Measurements from ENCODE around the gene DDX27.

Gene DDX27

DNA sequence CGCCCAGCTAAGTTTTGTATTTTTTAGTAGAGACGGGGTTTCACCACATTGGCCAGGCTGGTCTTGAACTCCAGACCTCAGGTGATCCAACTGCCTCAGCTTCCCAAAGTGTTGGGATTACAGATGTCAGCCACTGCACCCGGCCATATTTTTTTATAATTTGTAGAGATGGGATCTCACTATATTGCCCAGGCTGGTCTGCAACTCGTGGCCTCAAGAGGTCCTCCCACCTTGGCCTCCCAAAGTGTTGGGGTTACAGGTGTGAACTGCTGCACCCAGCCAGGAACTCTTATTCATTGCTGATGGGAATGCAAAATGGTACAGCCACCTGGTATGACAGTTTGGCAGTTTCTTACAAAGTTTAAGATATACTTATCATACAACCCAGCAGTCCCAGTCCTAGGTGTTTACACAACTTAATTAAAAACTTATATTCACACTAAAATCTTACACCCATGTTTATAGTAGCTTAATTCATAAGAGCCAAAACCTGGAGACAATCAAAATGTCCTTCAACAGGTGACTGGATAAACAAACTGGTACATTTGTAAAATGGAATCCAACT, 19.4 kb upstream of the DDX27 start:
- Histone ChIP-seq H3K27ac (ENCODE audit: low read depth, low read length) (no peak overlapping the region), H3K18ac (ENCODE audit: low read length) (no peak overlapping the region)
- WGBS (ENCODE audit: extremely low coverage, insufficient coverage, low lambda C conversion rate) = no CpG with 5 or more reads among the region's 4 CpGs

DNA sequence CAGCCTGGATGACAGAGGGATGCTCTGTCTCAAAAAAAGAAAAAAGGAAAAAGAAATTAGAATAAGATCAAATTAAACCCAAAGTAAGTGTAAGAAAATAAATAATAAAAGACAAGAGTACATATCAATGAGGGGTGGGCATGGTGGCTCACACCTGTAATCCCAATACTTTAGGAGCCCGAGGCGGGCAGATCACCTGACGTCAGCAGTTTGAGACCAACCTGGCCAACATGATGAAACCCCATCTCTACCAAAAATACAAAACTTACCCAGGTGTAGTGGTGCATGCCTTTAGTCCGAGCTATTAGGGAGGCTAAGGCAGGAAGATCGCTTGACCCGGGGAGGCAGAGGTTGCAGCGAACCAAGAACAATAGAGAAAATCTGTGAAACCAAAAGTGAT, 16.2 kb upstream of the DDX27 start:
- Histone ChIP-seq H3K9ac (ENCODE audit: low read length) (no peak overlapping the region), H2BK120ac (ENCODE audit: low read depth, low read length) (no peak overlapping the region), H3K18ac (ENCODE audit: low read length) (no peak overlapping the region), H3K36me3 (ENCODE audit: control insufficient read depth, insufficient read depth, low read length) (no peaks in the 10 kb centered on the region), H3K27ac (ENCODE audit: low read depth, low read length) (no peak overlapping the region), H2BK15ac (replicated peaks; ENCODE audit: low read depth) (no peak overlapping the region), H3K23ac (ENCODE audit: low read length) (no peak overlapping the region), H3K4me1 (ENCODE audit: control insufficient read depth, low read depth, low read length) (no peaks in the 10 kb centered on the region), H4K5ac (ENCODE audit: low read length) (no peak overlapping the region), H4K8ac (ENCODE audit: low read depth, low read length) (no peak overlapping the region), H2AK5ac (ENCODE audit: low read length) (no peak overlapping the region), H3K56ac (ENCODE audit: low read length) (no peak overlapping the region), H3K4me2 (ENCODE audit: low read length) (no peak overlapping the region), H3K79me1 (ENCODE audit: low read length) (no peaks in the 10 kb centered on the region), H3K27me3 (ENCODE audit: insufficient read depth, low read length, poor library complexity) (no peaks in the 10 kb centered on the region), H3K4ac (ENCODE audit: low read depth, low read length) (no peak overlapping the region), H3K79me2 (ENCODE audit: control insufficient read depth, insufficient read depth, low read length) (no peaks in the 10 kb centered on the region), H2BK5ac (ENCODE audit: low read length) (no peak overlapping the region), H3K4me3 (ENCODE audit: low read length) (no peak overlapping the region)
- no CpG with 5 or more reads among the region's 7 CpGs for WGBS (ENCODE audit: extremely low coverage, insufficient coverage, low lambda C conversion rate)
- no peak for DNase-seq

More for the DNA sequence above, 19.4 kb upstream of the DDX27 start:
- Histone ChIP-seq H3K9ac (ENCODE audit: low read length) (no peak overlapping the region), H3K27me3 (ENCODE audit: insufficient read depth, low read length, poor library complexity) (no peaks in the 10 kb centered on the region), H3K4me2 (ENCODE audit: low read length) (no peak overlapping the region), H3K4ac (ENCODE audit: low read depth, low read length) (no peak overlapping the region), H3K79me1 (ENCODE audit: low read length) (no peaks in the 10 kb centered on the region), H3K4me1 (ENCODE audit: control insufficient read depth, low read depth, low read length) (no peaks in the 10 kb centered on the region), H2BK15ac (replicated peaks; ENCODE audit: low read depth) (no peak overlapping the region), H3K36me3 (ENCODE audit: control insufficient read depth, insufficient read depth, low read length) (no peaks in the 10 kb centered on the region), H4K5ac (ENCODE audit: low read length) (no peak overlapping the region), H3K56ac (ENCODE audit: low read length) (no peak overlapping the region), H3K79me2 (ENCODE audit: control insufficient read depth, insufficient read depth, low read length) (no peaks in the 10 kb centered on the region), H2AK5ac (ENCODE audit: low read length) (no peak overlapping the region), H3K23ac (ENCODE audit: low read length) (no peak overlapping the region), H2BK120ac (ENCODE audit: low read depth, low read length) (no peak overlapping the region), H3K4me3 (ENCODE audit: low read length) (no peak overlapping the region), H4K8ac (ENCODE audit: low read depth, low read length) (no peak overlapping the region), H2BK5ac (ENCODE audit: low read length) (no peak overlapping the region)
- no peak for DNase-seq

DNA sequence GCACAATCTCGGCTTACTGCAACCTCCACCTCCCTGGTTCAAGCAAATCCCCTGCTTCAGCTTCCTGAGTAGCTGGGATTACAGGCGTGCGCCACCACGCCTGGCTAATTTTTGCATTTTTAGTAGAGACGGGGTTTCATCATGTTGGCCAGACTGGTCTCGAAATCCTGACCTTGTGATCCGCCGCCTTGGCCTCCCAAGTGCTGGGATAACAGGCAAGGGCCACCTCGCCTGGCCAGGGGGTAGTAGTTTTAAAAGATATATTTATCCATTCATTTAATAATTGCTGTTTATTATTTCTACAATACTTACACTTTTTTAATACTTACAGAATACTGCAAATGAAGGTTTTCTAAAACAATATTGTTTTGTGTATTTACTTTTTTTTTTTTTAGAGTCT, 15.5 kb upstream of the DDX27 start:
- no CpG with 5 or more reads among the region's 9 CpGs for WGBS (ENCODE audit: extremely low coverage, insufficient coverage, low lambda C conversion rate)

DNA sequence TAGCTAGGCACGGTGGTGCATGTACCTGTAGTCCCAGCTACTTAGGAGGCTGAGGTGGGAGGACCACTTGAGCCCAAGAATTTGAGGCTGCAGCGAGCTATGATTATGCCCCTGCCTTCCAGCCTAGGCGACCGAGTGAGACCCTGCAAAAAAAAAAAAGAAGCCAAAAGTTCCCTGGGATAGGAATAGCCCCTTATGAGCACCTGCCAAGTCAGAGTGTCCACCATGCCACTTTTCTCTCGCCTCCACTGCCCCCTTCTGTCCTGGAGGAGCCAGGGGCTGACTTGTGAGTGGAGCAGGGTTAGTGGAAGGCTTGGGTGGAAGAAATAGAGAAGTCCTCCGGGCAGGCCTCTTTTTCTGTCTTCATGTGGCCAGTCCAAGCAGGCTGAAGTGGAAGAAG, 12.1 kb upstream of the DDX27 start:
- no peak overlapping the region for H3K9ac ChIP-seq (ENCODE audit: low read length)
- no peak overlapping the region for H2BK15ac ChIP-seq (replicated peaks; ENCODE audit: low read depth)
- no peak overlapping the region for H3K4me2 ChIP-seq (ENCODE audit: low read length)
- peak; percentile 67 for DNase-seq
- H3K23ac ChIP-seq (ENCODE audit: low read length) = no peak overlapping the region
- no peaks in the 10 kb centered on the region for H3K79me1 ChIP-seq (ENCODE audit: low read length)
- no peaks in the 10 kb centered on the region for H3K4me1 ChIP-seq (ENCODE audit: control insufficient read depth, low read depth, low read length)
- H3K36me3 ChIP-seq (ENCODE audit: control insufficient read depth, insufficient read depth, low read length) = no peaks in the 10 kb centered on the region
- no peak overlapping the region for H3K18ac ChIP-seq (ENCODE audit: low read length)
- WGBS (ENCODE audit: extremely low coverage, insufficient coverage, low lambda C conversion rate) = no CpG with 5 or more reads among the region's 6 CpGs
- no peak overlapping the region for H3K27ac ChIP-seq (ENCODE audit: low read depth, low read length)
- H4K5ac ChIP-seq (ENCODE audit: low read length) = no peak overlapping the region
- H3K4me3 ChIP-seq (ENCODE audit: low read length) = no peak overlapping the region
- no peak overlapping the region for H2BK120ac ChIP-seq (ENCODE audit: low read depth, low read length)
- no peak overlapping the region for H2BK5ac ChIP-seq (ENCODE audit: low read length)
- no peak overlapping the region for H4K8ac ChIP-seq (ENCODE audit: low read depth, low read length)
- H3K27me3 ChIP-seq (ENCODE audit: insufficient read depth, low read length, poor library complexity) = no peaks in the 10 kb centered on the region
- H2AK5ac ChIP-seq (ENCODE audit: low read length) = no peak overlapping the region
- no peaks in the 10 kb centered on the region for H3K79me2 ChIP-seq (ENCODE audit: control insufficient read depth, insufficient read depth, low read length)
- H3K56ac ChIP-seq (ENCODE audit: low read length) = no peak overlapping the region
- H3K4ac ChIP-seq (ENCODE audit: low read depth, low read length) = no peak overlapping the region

More for the DNA sequence above, 15.5 kb upstream of the DDX27 start:
- Histone ChIP-seq H3K27me3 (ENCODE audit: insufficient read depth, low read length, poor library complexity) (no peaks in the 10 kb centered on the region), H4K8ac (ENCODE audit: low read depth, low read length) (no peak overlapping the region), H3K27ac (ENCODE audit: low read depth, low read length) (no peak overlapping the region), H3K4me3 (ENCODE audit: low read length) (no peak overlapping the region), H3K4ac (ENCODE audit: low read depth, low read length) (no peak overlapping the region), H3K56ac (ENCODE audit: low read length) (no peak overlapping the region), H3K4me1 (ENCODE audit: control insufficient read depth, low read depth, low read length) (no peaks in the 10 kb centered on the region), H3K79me2 (ENCODE audit: control insufficient read depth, insufficient read depth, low read length) (no peaks in the 10 kb centered on the region), H2BK5ac (ENCODE audit: low read length) (no peak overlapping the region), H3K4me2 (ENCODE audit: low read length) (no peak overlapping the region), H3K9ac (ENCODE audit: low read length) (no peak overlapping the region), H4K5ac (ENCODE audit: low read length) (no peak overlapping the region), H2BK15ac (replicated peaks; ENCODE audit: low read depth) (no peak overlapping the region), H3K36me3 (ENCODE audit: control insufficient read depth, insufficient read depth, low read length) (no peaks in the 10 kb centered on the region), H3K79me1 (ENCODE audit: low read length) (no peaks in the 10 kb centered on the region), H3K18ac (ENCODE audit: low read length) (no peak overlapping the region), H2AK5ac (ENCODE audit: low read length) (no peak overlapping the region), H3K23ac (ENCODE audit: low read length) (no peak overlapping the region), H2BK120ac (ENCODE audit: low read depth, low read length) (no peak overlapping the region)
- no peak for DNase-seq

DNA sequence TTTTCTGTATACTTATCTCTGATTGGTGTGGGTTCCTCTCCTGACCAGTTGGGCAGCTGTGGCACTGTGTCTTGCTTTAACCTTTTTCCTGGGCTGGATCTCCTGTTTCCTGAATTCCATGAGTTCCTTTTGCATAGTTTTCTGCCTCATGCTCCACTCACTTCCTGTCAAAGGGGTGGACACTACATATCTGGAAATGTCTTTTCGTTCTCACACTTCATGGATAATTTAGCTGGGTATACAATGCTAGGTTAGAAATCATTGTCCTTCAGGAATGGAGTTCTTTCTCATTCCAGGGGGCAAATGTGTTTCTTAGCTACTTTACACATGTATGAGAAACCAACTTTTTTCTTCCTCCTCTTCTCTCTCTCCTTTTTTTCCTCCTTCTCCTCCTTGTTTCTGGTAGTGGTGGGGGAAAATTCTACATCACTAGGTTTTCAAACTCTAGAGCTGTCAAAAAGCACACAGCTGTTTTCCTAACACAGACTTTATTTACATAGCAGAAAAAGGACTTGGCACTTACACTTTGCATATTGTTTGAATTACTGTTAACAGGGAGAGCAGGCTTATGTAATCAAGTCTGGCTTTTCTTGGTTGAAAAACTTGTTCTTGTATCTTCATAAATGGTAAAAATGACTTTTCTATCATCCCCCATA, 9.0 kb upstream of the DDX27 start:
- Histone ChIP-seq H3K18ac (ENCODE audit: low read length) (no peak overlapping the region), H3K79me2 (ENCODE audit: control insufficient read depth, insufficient read depth, low read length) (no peaks in the 10 kb centered on the region), H3K4ac (ENCODE audit: low read depth, low read length) (no peak overlapping the region), H2AK5ac (ENCODE audit: low read length) (no peak overlapping the region), H3K9ac (ENCODE audit: low read length) (no peak overlapping the region), H4K5ac (ENCODE audit: low read length) (no peak overlapping the region), H3K4me3 (ENCODE audit: low read length) (no peak overlapping the region), H2BK15ac (replicated peaks; ENCODE audit: low read depth) (no peak overlapping the region), H2BK120ac (ENCODE audit: low read depth, low read length) (no peak overlapping the region), H3K23ac (ENCODE audit: low read length) (no peak overlapping the region), H3K4me1 (ENCODE audit: control insufficient read depth, low read depth, low read length) (no peaks in the 10 kb centered on the region), H3K79me1 (ENCODE audit: low read length) (no peaks in the 10 kb centered on the region), H3K36me3 (ENCODE audit: control insufficient read depth, insufficient read depth, low read length) (no peaks in the 10 kb centered on the region), H3K56ac (ENCODE audit: low read length) (no peak overlapping the region), H2BK5ac (ENCODE audit: low read length) (no peak overlapping the region), H4K8ac (ENCODE audit: low read depth, low read length) (no peak overlapping the region), H3K27ac (ENCODE audit: low read depth, low read length) (no peak overlapping the region), H3K4me2 (ENCODE audit: low read length) (no peak overlapping the region), H3K27me3 (ENCODE audit: insufficient read depth, low read length, poor library complexity) (no peaks in the 10 kb centered on the region)
- WGBS (ENCODE audit: extremely low coverage, insufficient coverage, low lambda C conversion rate) = no CpG with 5 or more reads among the region's 1 CpG
- peak; percentile 25 for DNase-seq

DNA sequence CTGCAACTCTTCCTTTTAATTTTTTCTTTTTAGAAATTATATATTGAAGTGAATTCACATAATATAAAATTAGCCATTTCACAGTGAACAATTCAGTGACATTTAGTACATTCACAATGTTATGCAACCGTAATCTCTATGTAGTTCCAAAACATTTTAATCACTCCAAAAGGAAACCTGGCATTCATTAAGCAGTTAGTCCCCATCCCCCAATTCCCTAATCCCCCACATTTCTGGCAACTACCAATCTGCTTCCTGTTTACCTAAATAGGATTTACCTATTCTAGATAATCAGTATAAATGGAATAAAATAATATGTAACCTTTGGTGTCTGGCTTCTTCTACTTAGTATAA, 8.5 kb upstream of the DDX27 start:
- Histone ChIP-seq H3K36me3 (ENCODE audit: control insufficient read depth, insufficient read depth, low read length) (no peaks in the 10 kb centered on the region), H4K8ac (ENCODE audit: low read depth, low read length) (no peak overlapping the region), H3K27ac (ENCODE audit: low read depth, low read length) (no peak overlapping the region), H2BK5ac (ENCODE audit: low read length) (no peak overlapping the region), H3K27me3 (ENCODE audit: insufficient read depth, low read length, poor library complexity) (no peaks in the 10 kb centered on the region), H2AK5ac (ENCODE audit: low read length) (no peak overlapping the region), H3K23ac (ENCODE audit: low read length) (no peak overlapping the region), H3K56ac (ENCODE audit: low read length) (no peak overlapping the region), H3K4me1 (ENCODE audit: control insufficient read depth, low read depth, low read length) (no peaks in the 10 kb centered on the region), H3K18ac (ENCODE audit: low read length) (no peak overlapping the region), H3K9ac (ENCODE audit: low read length) (no peak overlapping the region), H3K4ac (ENCODE audit: low read depth, low read length) (no peak overlapping the region), H2BK15ac (replicated peaks; ENCODE audit: low read depth) (no peak overlapping the region), H3K4me3 (ENCODE audit: low read length) (no peak overlapping the region), H3K79me1 (ENCODE audit: low read length) (no peaks in the 10 kb centered on the region), H3K4me2 (ENCODE audit: low read length) (no peak overlapping the region), H3K79me2 (ENCODE audit: control insufficient read depth, insufficient read depth, low read length) (no peaks in the 10 kb centered on the region), H4K5ac (ENCODE audit: low read length) (no peak overlapping the region), H2BK120ac (ENCODE audit: low read depth, low read length) (no peak overlapping the region)
- DNase-seq = no peak
- WGBS (ENCODE audit: extremely low coverage, insufficient coverage, low lambda C conversion rate) = no CpG with 5 or more reads among the region's 1 CpG

Data from mesendoderm (in vitro differentiated cells).